ENCODE results near the gene LRRTM1. TPM values are rescaled to one million over a fixed set of nuclear protein-coding genes. Genes with fewer than 3 reads are reported as not detected.

Gene LRRTM1
- total and polyA plus RNA-seq, 2 of the 8 experiments (the other 6 are each of a cell fraction or from before 2014, with no cell fraction given): 1.4 to 2.3 TPM

DNA sequence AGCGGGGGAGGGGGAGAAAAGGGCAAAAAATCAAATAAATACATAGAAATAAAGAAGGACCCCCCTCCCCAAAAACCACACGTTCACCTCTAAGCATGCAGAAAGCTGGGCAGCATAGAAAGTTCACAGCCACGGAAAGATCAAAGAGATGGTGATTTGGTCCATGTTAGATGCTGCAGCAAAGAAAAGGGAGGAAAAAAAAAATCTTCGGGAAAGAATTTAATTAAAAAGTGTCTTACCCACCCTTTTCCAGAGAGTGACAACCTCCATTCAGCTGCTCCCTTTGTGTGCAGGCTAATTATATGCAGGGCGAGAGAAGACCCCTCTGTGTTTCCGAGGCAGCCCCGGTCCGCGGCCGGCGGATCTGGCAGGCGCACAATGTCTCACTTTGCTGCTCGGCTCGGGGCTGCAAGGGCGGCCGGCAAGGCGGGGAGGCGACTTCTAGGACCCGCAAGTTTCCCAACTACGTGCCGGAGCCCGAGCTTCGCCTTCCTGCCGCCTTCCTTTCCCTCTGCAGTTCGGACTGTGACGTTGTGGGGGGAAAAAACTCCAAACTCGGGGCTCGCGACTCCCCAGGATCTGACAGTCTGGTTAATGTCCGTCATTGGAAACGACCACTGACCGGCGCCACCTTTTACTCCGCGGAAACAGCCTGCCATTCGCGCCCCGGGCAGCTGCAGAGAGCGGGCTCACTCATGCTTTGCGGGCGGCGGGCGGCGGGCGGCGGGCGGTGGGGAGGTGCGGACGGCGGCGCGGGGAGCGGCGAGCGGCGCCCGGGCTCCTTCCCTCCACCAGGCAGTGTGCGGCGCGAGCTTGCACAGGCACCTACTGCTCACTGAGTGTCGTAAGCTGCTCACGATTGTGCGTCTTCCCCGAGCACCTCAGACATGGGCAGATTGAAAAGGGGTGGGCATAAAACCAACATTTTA lies at the start of gene LRRTM1 (continued):
- TF ChIP-seq POU5F1 (IDR thresholded peaks at IDR 0.05; ENCODE audit: low read depth, low read length): no peak
